COR-L47 (cell line): ENCODE data around the gene NUP214.
A peak's percentile ranks its signal among the peaks of the same experiment; 100 is the strongest.

Source experiments
- DNase-seq: peaks from one replicate; lab custom pipeline; 2025; lab: John Stamatoyannopoulos, UW

The NUP214 gene

GRCh38 chr9:131277287-131277909 is 152.0 kb downstream of the NUP214 start:
- no peak for DNase-seq

DNA sequence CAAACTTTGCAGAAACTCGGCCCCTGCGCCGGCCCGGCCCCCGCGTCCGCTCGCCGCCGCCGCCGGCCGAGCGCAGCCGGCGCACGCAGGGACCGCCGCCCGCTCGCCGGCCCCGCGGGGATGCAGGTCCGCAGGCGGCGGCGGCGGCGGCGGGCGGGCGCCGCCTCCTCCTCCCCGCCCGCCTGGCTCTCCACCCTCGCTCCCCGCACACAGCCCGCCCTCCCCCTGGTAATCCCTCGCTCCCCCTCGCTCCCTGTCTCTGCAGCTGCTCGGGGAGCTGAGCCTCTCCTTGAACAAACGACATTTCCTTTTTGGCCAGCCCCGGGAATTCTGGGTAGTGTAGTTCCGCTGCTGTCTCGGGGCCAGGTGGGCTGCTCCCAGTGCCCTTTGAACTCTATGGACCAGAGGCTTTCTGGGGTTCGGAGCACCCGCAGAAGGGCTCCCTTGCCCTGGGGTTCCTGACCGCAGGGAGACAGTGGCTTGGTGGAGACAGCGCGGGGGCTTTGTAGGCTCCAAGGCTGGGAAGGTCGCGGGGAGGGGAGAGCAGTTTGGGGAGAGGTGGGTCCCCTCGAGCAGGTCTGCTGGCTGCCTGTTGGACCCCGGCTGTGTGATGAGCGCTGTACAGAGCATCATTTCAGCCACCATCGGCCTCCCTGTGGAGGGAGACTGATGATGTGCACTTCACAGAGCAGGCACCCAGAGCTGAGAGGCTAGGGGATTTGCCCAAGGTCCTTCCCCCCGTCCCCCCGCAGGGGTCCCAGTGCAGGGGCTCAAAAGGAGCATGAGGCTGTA is 152.7 kb downstream of the NUP214 start:
- DNase-seq: peak; percentile 75

GRCh38 chr9:131278702-131279111 is 153.3 kb downstream of the NUP214 start:
- no peak for DNase-seq

DNA sequence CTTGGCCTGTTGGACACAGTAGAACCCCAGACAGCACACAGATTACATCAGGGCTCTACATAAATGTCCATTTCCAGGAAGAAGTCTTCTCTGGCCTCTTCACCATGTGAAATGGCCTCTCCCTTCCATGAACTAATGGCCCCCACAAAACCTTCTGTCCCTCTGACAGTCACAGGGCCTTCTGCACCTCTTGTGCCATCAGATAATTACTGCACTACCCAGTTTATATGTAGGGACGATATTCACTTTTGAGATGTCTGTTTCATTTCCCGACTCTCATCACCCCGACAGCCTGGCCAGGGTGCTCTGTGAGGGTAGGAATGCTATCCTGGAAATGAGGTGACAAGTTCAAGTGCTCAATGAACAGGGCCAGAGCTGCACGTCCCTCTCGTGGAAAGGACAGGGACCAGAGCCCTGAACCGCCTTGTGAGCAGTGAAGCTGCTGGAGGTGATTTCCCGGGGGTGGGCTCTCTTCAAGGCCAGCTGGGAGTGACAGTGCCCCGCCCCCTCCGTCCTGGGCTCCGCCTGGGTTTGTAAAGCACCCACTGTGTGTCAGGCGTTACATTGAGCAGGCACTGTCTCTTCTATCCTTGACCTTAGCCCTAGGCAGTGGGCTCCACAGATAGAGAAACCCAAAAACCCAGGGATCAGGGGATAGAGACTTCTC is 153.9 kb downstream of the NUP214 start:
- DNase-seq: no peak

GRCh38 chr9:131279863-131280570 is 154.6 kb downstream of the NUP214 start:
- DNase-seq: no peak

DNA sequence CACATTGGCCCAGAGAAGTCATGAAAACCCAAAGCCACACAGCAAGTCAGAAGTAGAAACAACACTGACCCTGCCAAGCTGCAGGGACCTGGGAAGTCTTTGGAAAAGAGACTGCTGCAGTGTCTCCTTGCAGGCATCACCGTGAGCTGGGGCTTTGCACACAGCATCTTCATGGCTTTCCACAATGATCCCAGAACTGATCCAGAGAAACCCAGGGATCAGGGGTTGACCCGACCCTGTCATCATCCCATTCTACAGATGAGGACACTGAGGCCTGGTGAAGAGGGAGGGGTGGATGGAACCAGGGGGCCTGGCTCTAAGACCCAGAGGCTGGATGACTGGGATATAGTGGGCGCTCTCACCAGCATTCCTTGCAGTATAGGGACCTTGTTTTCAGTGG is 155.3 kb downstream of the NUP214 start:
- no peak for DNase-seq

DNA sequence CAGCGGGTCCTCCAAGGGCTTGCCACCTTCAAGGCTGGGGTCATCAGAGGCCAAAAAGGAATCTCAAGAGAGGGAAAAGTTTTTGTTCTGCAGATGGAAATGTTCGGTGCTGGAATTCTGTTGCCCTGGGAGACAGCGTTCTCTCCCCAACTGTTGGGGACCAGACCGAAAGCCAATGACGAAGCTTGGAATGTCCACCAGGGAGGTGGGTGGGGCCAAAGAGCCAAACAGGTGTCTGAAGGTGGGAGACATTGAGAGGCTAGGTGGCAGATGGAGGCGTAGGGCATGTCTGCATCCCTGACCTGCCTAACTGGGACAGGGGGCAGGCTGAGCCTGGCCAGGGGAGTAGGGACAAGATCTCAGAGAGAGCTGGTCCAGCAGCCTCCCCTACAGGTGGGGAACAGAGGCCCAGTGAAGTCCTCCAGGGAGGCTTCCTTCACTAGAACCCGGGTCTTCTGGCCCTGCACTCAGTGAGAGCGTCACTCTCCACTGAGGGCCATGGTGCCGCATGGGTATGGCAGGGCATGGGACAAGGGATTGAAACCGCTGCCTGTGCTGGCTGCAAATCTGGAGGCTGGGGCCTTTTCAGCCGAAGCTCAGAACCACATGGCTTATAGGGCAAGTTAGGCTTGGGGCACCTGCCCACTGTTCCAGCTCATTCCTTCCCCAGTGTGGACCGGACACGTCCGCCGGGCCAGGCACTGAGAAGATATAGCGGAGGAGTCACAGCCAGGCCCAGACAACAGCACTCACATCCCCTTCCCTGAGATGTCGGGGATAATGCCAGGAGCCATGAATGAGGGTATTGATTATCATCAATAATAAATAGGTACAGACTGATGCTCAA is 156.0 kb downstream of the NUP214 start:
- no peak for DNase-seq

GRCh38 chr9:131282175-131282574 is 156.8 kb downstream of the NUP214 start:
- no peak for DNase-seq

- no peak for DNase-seq
Measured at GRCh38 chr9:131282688-131283422, 157.5 kb downstream of the NUP214 start.
